Endothelial cell (in vitro differentiated cells): ENCODE results near the gene CHAMP1. TPM values are rescaled to one million over a fixed set of nuclear protein-coding genes. Genes with fewer than 3 reads are reported as not detected.

Source experiments
- DNase-seq: peaks from one replicate; pipeline ENCODE4 v3.0.0; 2021; ENCODE audit warnings: low spot score
- H3K27ac Mint-ChIP-seq: one replicate; pipeline ENCODE4 v1.8.0; 2021; ENCODE audit warnings: mixed read lengths, inconsistent platforms; ENCODE audit not compliant: unreplicated experiment
- H3K27me3 Mint-ChIP-seq: one replicate; pipeline ENCODE4 v1.8.0; 2021; ENCODE audit warnings: mild to moderate bottlenecking, moderate library complexity, mixed read lengths, inconsistent platforms; ENCODE audit not compliant: unreplicated experiment
- H3K36me3 Mint-ChIP-seq: one replicate; pipeline ENCODE4 v1.8.0; 2021; ENCODE audit warnings: mild to moderate bottlenecking, low read depth, mixed read lengths, inconsistent platforms; ENCODE audit not compliant: unreplicated experiment
- H3K4me1 Mint-ChIP-seq: one replicate; pipeline ENCODE4 v1.8.0; 2021; ENCODE audit warnings: mild to moderate bottlenecking, mixed read lengths, inconsistent platforms; ENCODE audit not compliant: unreplicated experiment
- H3K4me3 Mint-ChIP-seq: one replicate; pipeline ENCODE4 v1.8.0; 2021; ENCODE audit warnings: mild to moderate bottlenecking, mixed read lengths, inconsistent platforms; ENCODE audit not compliant: unreplicated experiment
- H3K9me3 Mint-ChIP-seq: one replicate; pipeline ENCODE4 v1.8.0; 2021; ENCODE audit warnings: mixed read lengths, inconsistent platforms; ENCODE audit not compliant: unreplicated experiment
- CTCF ChIP-seq: fragments of 200-600 bp; sonication (generic); IDR thresholded peaks from one replicate; pipeline ENCODE4 v1.5.0; 2021; ENCODE audit warnings: antibody characterized with exemption; ENCODE audit not compliant: unreplicated experiment
- total RNA-seq: library from RNA; stranded (reverse); fragmentation: NEBNext Ultra II Directional; extraction: Animal tissue kit (Norgen Biotek cat#: 25700); gene quantifications from one replicate; pipeline ENCODE4 v1.2.1, GENCODE V29; 2021; ENCODE audit not compliant: unreplicated experiment

The CHAMP1 gene
- total RNA-seq, 1 donor from 2014 or later: 21.6 TPM

GRCh38 chr13:114315074-114315785 is 927 bp downstream of the CHAMP1 start:
- DNase-seq: no peak
- Mint-ChIP-seq H3K4me1 (peaks cover 32% of the 10 kb centered on the region), H3K27me3 (peaks cover under 1% of the 10 kb centered on the region), H3K36me3 (peaks cover 7% of the 10 kb centered on the region), H3K4me3 (peak overlapping the region; percentile 91), H3K27ac (peak overlapping the region; percentile 68), H3K9me3 (no peaks in the 10 kb centered on the region)
- TF ChIP-seq CTCF: no peak

GRCh38 chr13:114318624-114319023 is 4.3 kb downstream of the CHAMP1 start:
- H3K4me3 Mint-ChIP-seq: no peak overlapping the region
- no peak overlapping the region for H3K27ac Mint-ChIP-seq
- TF ChIP-seq CTCF: no peak
- no peak for DNase-seq
- peaks cover 20% of the 10 kb centered on the region for H3K36me3 Mint-ChIP-seq
- peaks cover 2% of the 10 kb centered on the region for H3K27me3 Mint-ChIP-seq
- H3K4me1 Mint-ChIP-seq: peaks cover 28% of the 10 kb centered on the region
- no peaks in the 10 kb centered on the region for H3K9me3 Mint-ChIP-seq

- Mint-ChIP-seq H3K9me3 (no peaks in the 10 kb centered on the region), H3K27me3 (peaks cover 2% of the 10 kb centered on the region), H3K4me3 (peak overlapping the region; percentile 24), H3K27ac (peak overlapping the region; percentile 54), H3K36me3 (peaks cover 26% of the 10 kb centered on the region), H3K4me1 (peaks cover 25% of the 10 kb centered on the region)
- TF ChIP-seq CTCF: no peak
- DNase-seq: no peak
Observed at GRCh38 chr13:114319441-114319913, 5.2 kb downstream of the CHAMP1 start.

- H3K27me3 Mint-ChIP-seq: peaks cover 2% of the 10 kb centered on the region
- H3K36me3 Mint-ChIP-seq: peaks cover 30% of the 10 kb centered on the region
- no peak for TF ChIP-seq CTCF
- DNase-seq: no peak
- H3K4me3 Mint-ChIP-seq: no peak overlapping the region
- peak overlapping the region; percentile 54 for H3K27ac Mint-ChIP-seq
- H3K9me3 Mint-ChIP-seq: no peaks in the 10 kb centered on the region
- H3K4me1 Mint-ChIP-seq: peaks cover 21% of the 10 kb centered on the region
Observed at GRCh38 chr13:114320065-114320464, 5.8 kb downstream of the CHAMP1 start.

GRCh38 chr13:114321256-114321655 is 7.0 kb downstream of the CHAMP1 start:
- DNase-seq: no peak
- Mint-ChIP-seq H3K36me3 (peaks cover 30% of the 10 kb centered on the region), H3K27me3 (peaks cover 2% of the 10 kb centered on the region), H3K4me1 (peaks cover 16% of the 10 kb centered on the region), H3K4me3 (no peak overlapping the region), H3K27ac (no peak overlapping the region), H3K9me3 (no peaks in the 10 kb centered on the region)
- no peak for TF ChIP-seq CTCF
